OCI-LY7 (cell line): ENCODE measurements around the gene FUZ. TPM values are rescaled to one million over a fixed set of nuclear protein-coding genes. Genes with fewer than 3 reads are reported as not detected.

Experiments used
- BruUV-seq: library from RNA; stranded (reverse); fragments of 400-500 nt; replicated peaks from 2 replicates; lab custom pipeline; 2021; lab: Mats Ljungman, UMichigan
- CTCF ChIA-PET: fragments of 300-600 bp; sonication (Branson Sonifier 250); formaldehyde crosslinking; loops from one replicate; lab custom pipeline; 2022; ENCODE audit warnings: antibody characterized with exemption; ENCODE audit not compliant: unreplicated experiment; lab: Charles Lee
- POLR2A ChIA-PET: fragments of 300-600 bp; sonication (Branson Sonifier 250); formaldehyde crosslinking; loops from one replicate; lab custom pipeline; 2022; ENCODE audit warnings: antibody characterized with exemption; lab: Charles Lee
- DNase-seq: peaks from one replicate; pipeline ENCODE4 v3.0.0-alpha.2; 2015; ENCODE audit warnings: low spot score
- H2AFZ ChIP-seq: fragments of 200-600 bp; sonication (generic), shearing (Covaris generic); 2 replicates; pipeline ENCODE4 v1.6.1; 2014; ENCODE audit warnings: mild to moderate bottlenecking, antibody characterized with exemption, low read length, moderate library complexity
- H3K27ac ChIP-seq: fragments of 200-600 bp; sonication (generic); 2 replicates; pipeline ENCODE4 v1.5.1; 2014; ENCODE audit warnings: mixed run types, low read depth, mild to moderate bottlenecking, moderate library complexity, low read length, inconsistent platforms; ENCODE audit not compliant: poor library complexity, severe bottlenecking
- H3K36me3 ChIP-seq: fragments of 200-600 bp; sonication (generic); 2 replicates; pipeline ENCODE4 v1.6.1; 2014; ENCODE audit warnings: mild to moderate bottlenecking, antibody characterized with exemption, low read length, moderate library complexity, mixed read lengths; ENCODE audit not compliant: insufficient read depth
- H3K4me1 ChIP-seq: fragments of 200-600 bp; sonication (generic); 2 replicates; pipeline ENCODE4 v1.5.1; 2014; ENCODE audit warnings: mild to moderate bottlenecking, low read length; ENCODE audit not compliant: insufficient read depth, poor library complexity, severe bottlenecking
- H3K4me2 ChIP-seq: fragments of 200-600 bp; sonication (generic); 2 replicates; pipeline ENCODE4 v1.6.1; 2014; ENCODE audit warnings: mild to moderate bottlenecking, low read length
- H3K4me3 ChIP-seq: fragments of 200-600 bp; sonication (generic); 2 replicates; pipeline ENCODE4 v1.5.1; 2014; ENCODE audit warnings: mild to moderate bottlenecking, low read depth, low read length; ENCODE audit not compliant: poor library complexity, severe bottlenecking
- H3K79me2 ChIP-seq: fragments of 200-600 bp; sonication (generic); 2 replicates; pipeline ENCODE4 v1.6.1; 2016; ENCODE audit warnings: low read depth, mild to moderate bottlenecking, low read length, moderate library complexity, mixed read lengths; ENCODE audit not compliant: insufficient read depth
- H3K9me2 ChIP-seq: fragments of 200-600 bp; sonication (generic); 2 replicates; pipeline ENCODE4 v1.6.1; 2016; ENCODE audit warnings: mild to moderate bottlenecking, low read length, mixed read lengths; ENCODE audit not compliant: insufficient read depth
- H3K9me3 ChIP-seq: fragments of 200-600 bp; sonication (generic); 2 replicates; pipeline ENCODE4 v1.6.1; 2014; ENCODE audit warnings: mild to moderate bottlenecking, mixed run types, low read length, mixed read lengths
- H4K20me1 ChIP-seq: fragments of 200-600 bp; sonication (generic); 2 replicates; pipeline ENCODE4 v1.6.1; 2014; ENCODE audit warnings: mild to moderate bottlenecking, antibody characterized with exemption, low read length, moderate library complexity, mixed read lengths; ENCODE audit not compliant: insufficient read depth
- EZH2phosphoT487 ChIP-seq: fragments of 200-600 bp; sonication (generic); IDR thresholded peaks from 2 replicates; pipeline ENCODE4 v1.6.1; 2018; ENCODE audit warnings: low read depth, borderline replicate concordance, mild to moderate bottlenecking, mixed run types, antibody characterized with exemption, low read length, moderate library complexity, mixed read lengths
- intact Hi-C: fragments of 100-400 bp; cut with micrococcal nuclease; formaldehyde crosslinking; loops from one replicate; pipeline ENCODE4 v1.10.0; 2022; ENCODE audit not compliant: unreplicated experiment
- total RNA-seq, 2 experiments: library from RNA; depleted of rRNA in 1 of 2; stranded (reverse); fragments of >200 nt in 1 of 2; shearing (Covaris generic) in 1 of 2; gene quantifications; 2 replicates each; pipeline ENCODE4 v1.2.3, GENCODE V29; 2014 to 2022
- TF ChIP-seq, protein P1 (sequence below): fragments of 200-600 bp; sonication (generic); conservative IDR thresholded peaks from 2 replicates; pipeline ENCODE4 v1.5.1; 2014; ENCODE audit warnings: mild to moderate bottlenecking, antibody characterized with exemption, low read length, moderate library complexity, mixed read lengths

FUZ gene
- total RNA-seq, 2 experiments from 2014 or later, result 28.1 to 33.6 TPM

DNA sequence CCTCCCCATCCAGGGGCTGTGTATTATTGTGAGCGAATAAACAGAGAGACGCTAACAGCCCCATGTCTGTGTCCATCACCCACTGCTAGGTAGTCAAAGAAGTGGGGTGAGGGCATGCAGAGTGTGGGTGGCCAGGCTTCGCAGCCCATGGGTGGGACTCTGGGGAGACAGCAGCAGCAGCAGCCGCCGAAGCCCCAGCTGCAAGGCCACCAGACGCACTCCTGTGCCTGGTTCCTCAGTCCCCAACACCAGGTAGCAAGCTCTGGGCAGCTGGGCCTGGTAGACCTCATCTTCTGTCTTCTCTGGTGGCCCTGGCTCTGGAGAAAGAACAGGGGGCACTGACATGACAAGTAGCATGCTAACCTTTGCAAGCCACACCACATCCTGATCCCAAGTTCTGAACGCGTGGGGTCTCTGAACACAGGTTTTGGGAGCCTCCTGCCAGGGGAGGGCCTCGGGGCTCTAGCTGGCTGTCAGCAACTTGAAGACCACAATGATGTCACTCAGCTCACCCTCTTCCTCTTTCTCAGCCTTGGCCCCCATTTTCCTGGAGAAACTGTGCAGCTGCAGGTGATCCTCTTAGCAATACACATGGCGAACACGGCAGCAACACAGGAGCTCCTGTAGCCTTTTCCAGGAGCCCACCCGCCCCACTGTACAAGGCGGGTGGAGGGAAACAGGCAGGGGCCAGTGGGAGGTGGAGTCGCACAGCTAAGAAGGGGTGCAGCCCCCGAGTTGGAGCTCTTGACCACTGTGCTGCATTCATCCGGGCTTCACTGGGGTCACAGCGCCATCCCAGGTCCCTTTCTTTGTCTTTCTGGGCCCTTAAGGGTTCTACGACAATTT, 5.8 kb downstream of the FUZ start:
- H2AFZ ChIP-seq, result no peak overlapping the region
- peaks cover 51% of the 10 kb centered on the region for H3K36me3 ChIP-seq
- BruUV-seq, result no TSS peak
- H3K9me3 ChIP-seq, result no peaks in the 10 kb centered on the region
- intact Hi-C loops, result no loop called here
- no peaks in the 10 kb centered on the region for H3K9me2 ChIP-seq
- DNase-seq, result no peak
- H3K79me2 ChIP-seq, result no peaks in the 10 kb centered on the region
- TF ChIP-seq EZH2phosphoT487, result no peak
- TF ChIP-seq, protein P1, sequence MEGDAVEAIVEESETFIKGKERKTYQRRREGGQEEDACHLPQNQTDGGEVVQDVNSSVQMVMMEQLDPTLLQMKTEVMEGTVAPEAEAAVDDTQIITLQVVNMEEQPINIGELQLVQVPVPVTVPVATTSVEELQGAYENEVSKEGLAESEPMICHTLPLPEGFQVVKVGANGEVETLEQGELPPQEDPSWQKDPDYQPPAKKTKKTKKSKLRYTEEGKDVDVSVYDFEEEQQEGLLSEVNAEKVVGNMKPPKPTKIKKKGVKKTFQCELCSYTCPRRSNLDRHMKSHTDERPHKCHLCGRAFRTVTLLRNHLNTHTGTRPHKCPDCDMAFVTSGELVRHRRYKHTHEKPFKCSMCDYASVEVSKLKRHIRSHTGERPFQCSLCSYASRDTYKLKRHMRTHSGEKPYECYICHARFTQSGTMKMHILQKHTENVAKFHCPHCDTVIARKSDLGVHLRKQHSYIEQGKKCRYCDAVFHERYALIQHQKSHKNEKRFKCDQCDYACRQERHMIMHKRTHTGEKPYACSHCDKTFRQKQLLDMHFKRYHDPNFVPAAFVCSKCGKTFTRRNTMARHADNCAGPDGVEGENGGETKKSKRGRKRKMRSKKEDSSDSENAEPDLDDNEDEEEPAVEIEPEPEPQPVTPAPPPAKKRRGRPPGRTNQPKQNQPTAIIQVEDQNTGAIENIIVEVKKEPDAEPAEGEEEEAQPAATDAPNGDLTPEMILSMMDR, result no peak
- ChIA-PET CTCF (no interaction called here), POLR2A (no interaction called here)
- H3K4me1 ChIP-seq, result peaks cover 22% of the 10 kb centered on the region
- no peak overlapping the region for H3K4me3 ChIP-seq
- H3K4me2 ChIP-seq, result no peak overlapping the region
- no peak overlapping the region for H3K27ac ChIP-seq
- no peaks in the 10 kb centered on the region for H4K20me1 ChIP-seq

DNA sequence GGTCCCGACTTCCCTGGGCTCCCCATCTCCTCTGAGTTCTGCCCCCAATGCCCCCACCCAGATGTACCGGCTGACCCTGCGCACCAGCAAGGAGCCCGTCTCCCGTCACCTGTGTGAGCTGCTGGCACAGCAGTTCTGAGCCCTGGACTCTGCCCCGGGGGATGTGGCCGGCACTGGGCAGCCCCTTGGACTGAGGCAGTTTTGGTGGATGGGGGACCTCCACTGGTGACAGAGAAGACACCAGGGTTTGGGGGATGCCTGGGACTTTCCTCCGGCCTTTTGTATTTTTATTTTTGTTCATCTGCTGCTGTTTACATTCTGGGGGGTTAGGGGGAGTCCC, 6.5 kb downstream of the FUZ start:
- Histone ChIP-seq H3K9me3 (no peaks in the 10 kb centered on the region), H3K4me3 (no peak overlapping the region), H2AFZ (no peak overlapping the region), H3K4me1 (peaks cover 18% of the 10 kb centered on the region), H4K20me1 (no peaks in the 10 kb centered on the region), H3K9me2 (no peaks in the 10 kb centered on the region), H3K79me2 (no peaks in the 10 kb centered on the region), H3K4me2 (no peak overlapping the region), H3K27ac (no peak overlapping the region), H3K36me3 (peaks cover 51% of the 10 kb centered on the region)
- intact Hi-C loops, result no loop called here
- CTCF ChIA-PET, result no interaction called here
- DNase-seq, result no peak
- BruUV-seq, result TSS peak; percentile 57
- TF ChIP-seq EZH2phosphoT487, result no peak
- TF ChIP-seq, protein P1, result no peak
- POLR2A ChIA-PET, result no interaction called here
